GM21528 (cell line): ENCODE data around the gene IGFBP2.

Experiments used
- ATAC-seq: cut with Tn5 transposase; IDR thresholded peaks from one replicate; pipeline ENCODE4 v1.9.1; 2021; ENCODE audit warnings: mild to moderate bottlenecking, moderate library complexity; ENCODE audit not compliant: unreplicated experiment, low FRiP score

The IGFBP2 gene

DNA sequence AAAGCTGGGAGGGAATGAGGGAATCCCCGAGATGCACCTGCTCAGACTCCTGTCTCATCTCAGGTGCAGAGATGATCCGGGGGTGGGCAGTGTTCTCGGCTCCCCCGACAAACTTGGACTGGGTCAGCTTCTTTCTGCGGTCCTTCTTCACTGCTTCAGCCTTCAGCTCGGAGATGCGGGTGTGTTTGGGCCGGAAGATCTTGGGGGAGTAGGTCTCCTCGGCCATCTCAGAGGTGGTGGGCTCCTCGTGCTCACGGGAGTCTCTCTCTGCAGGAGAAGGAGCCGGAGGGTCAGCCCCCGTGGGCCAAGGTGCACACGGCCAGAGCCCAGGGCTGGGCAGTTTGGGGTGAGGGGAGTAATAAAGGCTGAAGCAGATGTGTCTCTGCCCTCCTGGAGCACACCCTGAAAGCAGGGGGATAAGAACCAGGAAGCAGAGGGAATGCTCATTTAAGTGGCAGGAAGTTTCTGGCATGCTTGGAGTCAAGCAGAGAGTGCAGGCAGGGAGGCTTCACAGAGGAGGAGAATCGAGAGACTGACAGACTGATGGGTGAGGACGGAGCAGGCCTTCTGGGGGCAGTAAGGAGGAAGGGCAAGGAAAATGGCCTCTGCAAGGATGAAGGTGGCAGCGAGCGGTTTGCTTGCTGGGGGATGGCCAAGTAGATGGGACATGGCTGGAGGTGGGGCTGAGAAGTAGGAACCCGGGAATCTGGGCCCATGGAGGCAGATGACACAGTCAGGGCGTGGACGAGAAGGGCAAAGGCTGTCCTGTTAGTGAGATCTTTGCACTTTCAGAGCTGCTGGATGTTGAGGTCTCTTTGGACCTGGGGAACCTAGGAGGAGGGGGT, 45.8 kb downstream of the IGFBP2 start:
- ATAC-seq = no peak

DNA sequence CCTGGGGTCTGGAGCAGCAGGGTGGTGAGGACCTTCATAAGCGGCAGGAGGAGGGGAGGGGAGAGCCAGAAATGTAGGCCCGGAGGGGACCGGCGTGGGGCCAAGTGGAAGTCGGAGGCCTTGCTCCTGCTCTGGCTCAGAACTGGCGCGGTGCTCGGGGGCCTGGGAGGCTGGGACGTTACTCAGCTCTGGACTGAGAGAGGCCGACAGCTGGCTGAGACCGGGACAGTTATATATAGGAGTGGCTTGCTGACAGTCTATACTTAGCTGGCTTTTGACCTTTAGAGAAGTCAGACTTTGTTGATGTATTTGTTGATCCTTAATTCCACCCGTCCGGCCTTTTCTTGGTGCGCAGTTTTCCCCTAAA, 46.4 kb downstream of the IGFBP2 start:
- no peak for ATAC-seq

DNA sequence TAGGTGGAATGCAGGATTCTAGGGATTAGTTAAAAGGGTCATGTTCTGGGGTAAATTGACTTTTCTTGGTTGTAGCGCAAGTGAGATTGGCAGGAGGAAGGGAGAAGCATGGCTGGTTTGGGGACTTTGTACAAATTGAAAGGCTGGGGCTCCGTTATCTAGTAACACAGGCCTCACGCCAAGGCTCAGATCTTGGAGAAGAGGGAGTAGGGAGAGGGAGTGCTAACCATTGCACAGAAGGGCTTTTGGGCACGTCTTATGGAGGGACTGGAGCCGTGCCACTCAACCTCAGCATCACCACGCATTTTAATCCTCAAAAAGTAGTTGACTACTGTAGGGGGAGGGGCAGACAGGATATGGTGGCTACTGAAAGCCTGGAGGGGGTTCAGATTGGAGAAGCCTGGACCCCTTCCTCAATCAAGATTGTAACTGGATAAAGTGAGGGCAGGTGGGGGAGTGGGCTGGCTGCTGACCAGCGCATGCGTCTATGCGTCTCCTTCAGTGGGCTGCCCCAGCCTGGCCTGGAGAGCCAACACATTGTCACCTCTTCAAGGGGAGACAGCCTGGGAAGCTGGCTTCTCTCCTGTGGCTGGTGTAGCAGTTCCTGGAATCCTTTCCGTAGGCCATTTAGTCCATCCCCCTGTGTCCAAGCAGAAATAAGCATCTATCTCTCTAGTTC, 47.9 kb downstream of the IGFBP2 start:
- no peak for ATAC-seq

DNA sequence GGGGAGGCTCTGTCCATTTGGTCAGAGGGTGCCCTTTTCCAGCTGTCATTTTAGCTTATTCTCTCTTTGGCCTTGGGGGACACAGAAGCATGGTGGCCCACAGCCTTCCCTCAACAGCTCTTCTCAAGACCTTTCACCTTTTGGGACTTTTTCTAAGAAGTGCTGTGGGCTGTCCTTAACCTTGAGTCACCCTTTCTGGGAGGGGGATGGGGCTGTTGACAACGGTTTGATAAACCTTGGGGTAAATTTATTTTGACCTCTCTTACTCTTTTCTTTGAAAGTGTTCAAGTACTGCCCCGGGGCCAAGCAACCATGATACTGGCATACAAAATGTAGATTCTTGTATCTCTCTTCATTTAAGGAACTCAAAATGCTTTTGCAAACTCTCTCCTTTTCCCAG, 48.5 kb downstream of the IGFBP2 start:
- ATAC-seq = no peak

DNA sequence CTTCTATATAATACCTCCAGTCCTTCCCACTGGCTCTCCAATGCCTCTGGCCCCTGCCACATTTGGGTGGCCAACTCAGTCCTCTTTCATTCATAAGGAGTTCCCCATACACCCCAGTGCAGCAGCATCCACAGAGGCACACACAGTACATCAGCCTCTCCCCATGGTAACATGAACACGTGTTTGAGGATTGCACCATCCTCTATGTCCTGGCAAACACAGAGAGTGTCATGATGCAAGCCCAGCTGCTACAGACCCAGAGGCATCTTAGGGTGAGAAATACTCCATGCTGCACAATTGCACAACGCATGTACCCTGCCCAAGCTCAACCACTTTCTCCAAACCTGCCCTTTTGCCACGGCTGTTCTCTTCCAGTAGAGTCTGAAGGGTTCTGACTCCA, 50.6 kb downstream of the IGFBP2 start:
- ATAC-seq = no peak

DNA sequence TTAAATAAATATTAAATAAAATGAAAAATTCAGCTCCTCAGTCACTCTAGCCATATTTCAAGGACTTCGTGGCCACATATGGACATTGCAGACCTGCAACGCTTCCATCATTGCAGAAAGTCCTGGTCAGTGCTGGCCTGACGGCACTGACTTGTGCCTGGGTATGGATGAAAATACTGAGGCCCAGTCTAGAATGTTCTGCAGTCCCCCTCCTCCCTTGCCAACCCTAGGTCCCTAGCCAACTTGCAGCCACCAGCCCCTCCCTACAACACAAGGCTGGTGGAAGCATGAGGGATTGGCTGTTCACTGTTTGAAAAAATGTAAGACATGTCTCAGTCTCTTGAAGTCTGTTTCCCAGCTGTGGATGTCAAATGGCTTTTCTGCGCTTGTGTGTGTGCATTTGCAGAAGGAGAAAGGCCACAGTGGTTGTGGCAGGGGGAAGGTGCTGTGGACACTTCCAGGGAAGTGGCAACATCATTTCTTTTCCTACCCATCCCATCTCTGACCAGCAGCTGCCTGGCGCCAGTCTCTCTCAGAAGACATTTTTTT, 52.2 kb downstream of the IGFBP2 start:
- ATAC-seq = no peak

DNA sequence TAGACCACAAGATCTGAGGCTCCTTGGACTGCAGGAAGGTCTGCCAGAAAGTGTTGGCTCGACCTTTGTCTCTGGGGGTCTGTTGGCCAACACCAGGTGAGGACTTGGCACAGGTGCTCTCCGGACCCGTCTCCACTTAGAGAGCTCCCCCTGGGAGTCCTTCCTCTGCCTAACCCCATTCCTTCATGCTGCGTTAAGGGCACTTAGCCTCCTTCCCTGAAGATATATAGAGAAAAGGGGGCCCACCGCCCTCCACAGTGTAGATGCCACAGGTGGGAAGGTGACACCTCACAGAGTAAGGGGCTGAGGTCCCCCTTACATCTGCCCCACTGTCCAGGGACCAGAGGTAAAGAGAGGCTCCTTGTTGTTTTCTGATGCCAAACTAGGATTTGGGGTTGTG, 53.9 kb downstream of the IGFBP2 start:
- no peak for ATAC-seq

DNA sequence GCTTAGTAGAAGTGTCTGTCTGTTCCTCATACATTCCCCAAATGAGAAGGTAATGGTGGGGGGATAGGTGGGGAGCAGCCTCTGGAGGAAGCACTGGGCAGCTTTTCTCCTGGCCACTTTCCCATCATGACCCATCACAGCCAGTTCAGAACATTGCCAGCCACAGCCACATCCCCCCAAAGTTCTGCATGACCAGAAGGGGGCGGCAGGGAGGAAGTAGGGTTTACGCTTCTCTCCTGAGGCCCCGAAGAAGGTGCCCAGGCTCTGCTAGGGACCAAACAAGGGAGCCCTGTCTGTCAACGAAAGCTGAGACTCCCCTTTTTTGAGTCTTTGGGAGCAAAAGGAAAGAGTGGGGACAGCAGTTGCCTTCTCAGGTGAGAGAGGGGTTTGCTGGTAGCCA, 54.4 kb downstream of the IGFBP2 start:
- ATAC-seq = no peak

DNA sequence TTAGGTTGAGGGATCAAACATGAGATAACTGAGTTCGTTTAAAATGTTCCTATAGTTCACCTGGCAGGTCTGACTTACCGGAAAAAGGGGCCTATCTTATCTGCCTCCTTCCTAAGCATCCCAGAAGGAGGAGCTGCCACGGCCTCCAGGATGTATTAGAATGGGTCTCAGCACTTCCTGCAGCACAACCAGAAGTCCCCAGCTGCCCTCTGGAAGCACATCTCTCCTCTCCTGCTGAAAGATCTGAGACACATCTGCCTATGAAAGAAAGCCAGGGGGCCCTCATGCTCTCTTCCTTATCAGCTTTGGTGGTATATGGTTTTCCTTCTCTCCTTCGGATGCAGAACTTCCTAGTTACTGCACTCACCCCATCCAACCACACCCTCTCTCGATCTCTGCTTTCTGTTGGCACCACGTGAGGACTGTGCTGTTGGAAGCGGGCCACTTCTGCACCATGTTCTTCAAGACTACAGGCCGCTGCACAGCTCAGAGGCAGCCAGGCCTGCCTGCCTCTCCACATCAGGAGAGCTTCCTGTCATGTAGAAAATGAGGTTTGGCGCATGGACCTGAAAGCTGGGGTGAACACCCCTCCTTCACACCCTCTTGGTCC, 55.6 kb downstream of the IGFBP2 start:
- no peak for ATAC-seq

DNA sequence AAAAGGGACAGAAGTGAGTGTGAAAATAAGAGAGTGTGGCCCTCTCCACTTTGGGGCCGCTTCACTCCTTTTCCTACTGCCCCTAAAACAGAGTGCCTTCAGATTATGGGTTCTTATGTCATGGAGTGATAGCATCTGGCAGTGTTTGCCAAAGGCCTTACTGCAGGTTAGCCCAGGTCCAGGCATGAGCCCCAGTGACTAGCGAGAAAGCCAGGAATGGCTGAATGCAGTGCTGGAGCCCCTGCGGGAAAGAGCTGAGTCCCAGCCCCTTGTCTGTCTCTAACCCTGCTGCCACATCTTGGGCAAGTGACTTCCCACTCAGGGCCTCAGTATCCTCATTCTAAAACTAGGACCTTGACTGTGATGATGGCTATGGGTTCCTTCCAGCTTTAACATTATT, 56.2 kb downstream of the IGFBP2 start:
- no peak for ATAC-seq

DNA sequence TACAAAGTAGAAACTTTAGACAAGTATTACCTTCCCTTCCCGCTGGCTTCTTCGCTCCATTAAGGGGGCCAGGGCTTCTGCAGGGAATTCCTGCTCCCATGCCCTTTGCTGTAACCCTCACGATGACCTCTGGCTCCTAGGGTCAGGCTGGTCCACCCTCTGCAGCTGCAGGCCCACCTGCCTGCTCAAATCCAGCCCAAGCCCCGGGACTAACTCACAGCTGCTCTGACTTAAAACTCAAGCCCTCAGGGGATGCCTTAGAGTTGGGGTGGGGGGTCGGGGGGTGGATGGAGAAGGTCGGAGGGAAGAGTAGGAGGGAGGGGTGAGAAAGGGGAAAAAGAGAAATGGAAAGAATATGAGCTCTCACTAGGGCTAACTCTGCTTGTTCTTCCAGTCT, 57.2 kb downstream of the IGFBP2 start:
- no peak for ATAC-seq

DNA sequence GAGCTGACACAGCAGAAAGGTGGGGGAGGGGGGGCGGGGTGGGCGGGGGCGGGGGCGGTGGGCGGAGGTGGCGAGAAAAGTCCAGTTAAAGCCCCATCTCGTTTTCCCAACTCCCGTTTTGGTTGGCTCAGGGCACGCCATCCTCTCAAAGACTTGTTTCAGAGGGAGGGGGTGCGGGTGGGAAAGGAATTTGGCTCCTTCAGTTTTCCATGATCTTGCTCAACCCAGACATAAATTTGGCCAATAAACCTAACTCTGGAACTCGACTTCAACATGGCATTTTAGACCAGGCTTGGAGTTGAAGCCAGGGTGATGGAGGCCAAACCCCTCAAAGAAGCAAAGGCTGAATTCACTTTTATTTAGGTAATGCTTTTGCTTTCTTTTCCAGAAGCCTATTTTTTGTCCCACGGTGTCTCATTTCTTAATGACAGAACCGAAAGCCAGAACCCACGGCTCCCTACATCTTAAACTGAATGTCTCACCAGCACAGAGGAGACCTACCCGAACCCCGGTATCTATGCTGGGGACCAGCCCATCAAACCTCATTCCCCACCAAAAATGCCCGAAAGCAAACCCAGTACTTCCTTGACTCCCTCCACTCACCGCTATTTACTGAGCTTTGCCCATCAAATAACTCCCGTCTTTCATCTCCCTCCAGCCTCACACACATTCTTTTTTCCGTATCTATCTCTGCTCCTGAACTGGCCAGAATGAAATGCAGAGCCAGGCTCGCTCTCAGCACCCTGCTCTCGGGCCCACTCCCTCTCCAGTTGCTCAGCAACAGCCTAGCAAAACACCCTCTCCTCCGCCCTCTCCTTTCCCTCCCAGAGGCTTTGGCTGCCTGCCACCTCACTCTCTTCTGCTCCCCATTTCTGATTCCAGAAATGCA, 57.9 kb downstream of the IGFBP2 start:
- no peak for ATAC-seq

DNA sequence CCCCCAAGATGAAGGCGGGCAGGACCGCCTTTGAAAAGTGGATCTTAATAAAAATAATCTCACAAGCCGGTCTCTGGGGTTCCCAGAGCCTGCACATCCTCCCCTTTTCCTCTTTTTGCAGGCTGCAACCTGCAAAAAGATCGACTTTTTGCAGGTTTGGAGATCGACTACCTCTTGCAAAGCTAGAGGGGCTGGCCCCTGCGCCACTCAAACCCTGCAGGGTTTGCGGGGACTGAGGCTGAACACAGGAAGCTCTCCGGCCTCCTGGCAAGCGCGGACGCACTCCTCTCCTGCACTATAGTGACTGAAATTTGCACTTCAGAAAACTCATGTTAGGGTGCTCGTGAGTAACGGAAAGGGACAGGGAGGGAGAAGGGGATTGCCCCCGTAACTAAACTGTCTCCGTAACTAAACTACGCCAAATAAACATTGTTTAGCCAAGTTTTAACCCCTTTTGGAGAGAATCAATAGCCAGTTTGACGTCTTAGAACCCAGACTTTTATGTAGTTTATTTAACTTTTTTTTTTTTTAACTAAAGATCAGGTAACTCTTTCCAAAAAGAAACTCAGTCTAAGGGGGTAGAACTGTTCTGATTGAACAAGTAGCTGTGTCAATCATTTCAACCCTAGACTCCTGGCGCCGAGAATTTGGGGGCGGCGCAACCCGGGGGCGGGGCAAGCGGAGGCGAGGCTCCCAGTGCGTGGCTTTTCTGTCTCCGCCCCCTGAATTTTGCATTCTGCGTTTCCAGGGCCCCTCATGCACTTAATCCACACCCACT, 59.6 kb downstream of the IGFBP2 start:
- no peak for ATAC-seq

DNA sequence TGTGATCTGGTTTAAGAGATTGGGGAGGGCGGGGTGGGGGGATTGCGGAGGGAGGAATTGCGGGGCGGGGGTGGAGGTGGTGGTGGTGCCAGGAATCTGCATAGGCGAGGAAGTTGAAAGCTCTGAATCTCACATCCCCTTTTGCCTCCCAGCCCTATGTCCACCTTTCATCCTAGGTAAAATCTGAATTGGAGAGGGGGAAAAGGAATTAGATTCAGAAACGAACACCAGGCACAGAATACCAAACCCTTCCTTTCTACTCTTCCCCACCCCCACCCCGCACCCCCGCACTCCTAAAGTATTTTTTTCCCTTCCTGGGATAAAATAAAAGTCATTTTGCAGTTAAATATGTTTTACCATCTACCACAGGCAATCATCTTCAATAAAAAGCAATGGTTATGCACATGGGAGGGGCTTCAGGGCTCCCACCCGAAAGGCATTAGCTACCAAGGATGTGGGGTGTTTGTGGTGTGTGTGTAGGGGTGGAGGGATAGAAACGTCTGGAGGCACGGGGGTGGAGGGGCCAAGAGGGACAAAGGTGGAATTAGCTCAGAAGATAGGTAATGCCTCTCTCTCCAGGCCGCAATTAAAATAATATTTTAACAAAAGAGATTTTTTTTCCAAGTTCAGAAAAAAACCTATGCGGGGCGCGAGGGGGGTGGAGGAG, 60.3 kb downstream of the IGFBP2 start:
- no peak for ATAC-seq

DNA sequence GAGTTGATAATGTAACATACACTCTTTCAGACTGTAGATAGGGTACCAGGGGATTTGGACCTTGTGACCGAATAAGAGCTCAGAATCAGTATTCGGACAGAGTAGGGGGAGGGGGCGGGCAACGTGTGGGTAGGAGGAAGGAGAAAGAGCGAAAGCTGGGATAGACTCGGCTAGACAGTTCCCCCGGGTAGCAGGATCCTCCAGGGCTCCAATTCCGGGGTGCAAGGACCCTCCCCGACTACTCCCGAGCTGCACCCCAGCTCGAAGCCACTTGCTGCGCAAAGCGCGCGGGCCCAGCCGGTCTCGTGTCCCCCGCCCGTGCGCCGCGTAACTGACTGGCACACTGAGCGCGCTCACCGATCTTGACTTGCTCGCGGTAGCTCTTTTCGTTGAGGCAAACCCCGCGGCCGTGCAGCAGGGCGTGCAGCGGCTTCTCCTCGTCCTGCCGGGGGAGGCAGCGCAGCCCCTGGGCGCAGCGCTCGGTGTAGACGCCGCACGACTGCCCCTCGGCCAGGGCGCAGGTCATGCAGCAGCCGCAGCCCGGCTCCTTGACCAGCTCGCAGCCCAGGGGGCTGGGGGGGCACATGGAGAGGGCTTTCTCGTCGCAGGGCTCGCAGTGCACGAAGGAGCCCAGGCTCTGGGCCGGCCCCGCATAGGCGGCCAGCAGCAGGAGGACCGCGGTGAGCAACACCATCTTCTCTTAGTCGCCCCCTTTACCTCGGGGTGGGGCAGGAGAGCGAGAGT, 61.0 kb downstream of the IGFBP2 start:
- ATAC-seq = no peak

DNA sequence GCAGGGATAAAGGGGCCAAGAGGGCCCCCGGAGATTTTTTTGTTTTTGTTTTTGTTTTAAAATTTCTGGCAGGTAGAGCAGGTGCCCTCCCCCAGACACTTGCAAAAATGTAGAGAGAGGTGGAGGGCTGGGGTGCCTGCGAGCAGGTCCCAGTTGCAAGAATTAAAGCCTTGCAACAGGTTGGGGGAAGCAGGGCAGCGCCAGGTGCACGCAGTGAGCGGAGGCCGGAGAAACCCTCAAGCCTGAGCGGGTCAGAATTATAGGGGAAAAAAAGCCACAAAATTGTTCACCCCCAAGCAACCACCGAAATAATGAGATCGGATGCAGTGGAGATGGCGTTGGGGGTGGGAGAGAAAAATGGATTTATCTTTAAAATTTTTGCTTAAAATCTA, 61.6 kb downstream of the IGFBP2 start:
- no peak for ATAC-seq

DNA sequence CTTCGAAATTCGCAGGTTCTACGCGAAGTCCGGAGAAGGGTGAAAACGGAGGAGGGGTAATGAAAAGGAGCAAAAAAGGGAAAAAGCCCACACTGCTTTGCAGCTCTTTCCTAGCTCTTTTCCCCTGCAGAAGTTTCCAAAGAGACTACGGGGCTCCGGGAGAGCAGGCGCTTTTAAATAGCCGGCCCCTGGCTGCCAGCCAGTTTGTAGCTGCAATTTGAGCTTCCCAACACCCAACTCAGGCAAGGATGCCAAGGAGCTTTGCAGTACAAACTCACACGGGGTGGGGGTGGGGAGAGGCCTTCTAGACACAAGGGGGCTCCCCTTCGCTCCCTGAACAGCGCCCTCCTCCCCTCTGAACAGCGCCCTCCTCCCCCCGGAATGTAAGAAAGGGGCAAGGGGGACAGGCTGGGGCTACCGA, 62.2 kb downstream of the IGFBP2 start, which contains the start of gene IGFBP5:
Gene IGFBP5, minus strand, starts transcription at position 149 of the 421 bp plus-strand sequence. CDS start 774 bp downstream, outside the sequence.
- ATAC-seq = no peak

DNA sequence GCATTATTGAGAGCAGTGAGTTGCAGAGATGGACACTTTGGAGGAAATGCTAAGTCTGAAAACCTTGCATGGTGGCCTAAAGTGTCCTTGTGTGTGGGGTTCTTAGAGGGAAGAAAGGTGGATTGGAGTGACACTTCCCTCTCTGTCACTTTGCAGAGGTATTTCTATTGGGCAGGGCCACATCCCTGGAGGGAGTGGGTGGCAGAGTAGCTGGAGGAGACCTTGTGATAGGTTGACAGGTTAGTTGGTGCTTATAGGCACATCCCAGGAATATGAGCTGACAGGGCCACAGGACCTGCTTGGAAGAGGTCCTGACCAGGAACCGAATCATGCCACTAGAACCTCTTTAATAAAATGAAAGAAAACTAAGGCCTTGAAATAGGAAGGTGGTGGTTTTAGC, 63.1 kb downstream of the IGFBP2 start:
- no peak for ATAC-seq
